Aorta (tissue), 5 donors: Measurements from ENCODE around the gene PRKCE. TPM values are rescaled to one million over a fixed set of nuclear protein-coding genes. Genes with fewer than 3 reads are reported as not detected.

Experiments used
- ATAC-seq: fragments of 200-7000 bp; cut with Tn5 transposase; one replicate; pipeline ENCODE4 v1.9.1; 2022; ENCODE audit warnings: moderate library complexity; ENCODE audit not compliant: low FRiP score
- DNase-seq, 2 donors: peaks; one replicate each; pipeline ENCODE4 v3.0.0-alpha.2; 2020
- H3K27ac ChIP-seq, 2 donors: one replicate each; pipeline ENCODE4 v1.5.1; 2013; ENCODE audit warnings: low read length in 2 of 2, mild to moderate bottlenecking in 2 of 2, moderate library complexity in 2 of 2, control low read depth in 1 of 2, inconsistent platforms in 1 of 2, low read depth in 1 of 2
- H3K27me3 ChIP-seq, 2 donors: one replicate each; pipeline ENCODE4 v1.6.1; 2013; ENCODE audit warnings: control low read depth in 1 of 2, low read length in 1 of 2, mild to moderate bottlenecking in 1 of 2, moderate library complexity in 1 of 2; ENCODE audit not compliant: insufficient read depth in 2 of 2, control insufficient read depth in 1 of 2
- H3K36me3 ChIP-seq, 2 donors: one replicate each; pipeline ENCODE4 v1.6.1; 2013; ENCODE audit warnings: control low read depth in 1 of 2, low read length in 1 of 2, mild to moderate bottlenecking in 1 of 2; ENCODE audit not compliant: insufficient read depth in 2 of 2, control insufficient read depth in 1 of 2
- H3K4me1 ChIP-seq, 2 donors: one replicate each; pipeline ENCODE4 v1.6.1; 2013; ENCODE audit warnings: low read length in 2 of 2, control low read depth in 1 of 2, mild to moderate bottlenecking in 1 of 2, moderate library complexity in 1 of 2; ENCODE audit not compliant: insufficient read depth in 2 of 2, control insufficient read depth in 1 of 2
- H3K4me3 ChIP-seq, 2 donors: one replicate each; pipeline ENCODE4 v1.5.1; 2013; ENCODE audit warnings: low read length in 2 of 2, control low read depth in 1 of 2, mild to moderate bottlenecking in 1 of 2
- H3K9me3 ChIP-seq: one replicate; pipeline ENCODE4 v1.6.1; 2013; ENCODE audit warnings: mild to moderate bottlenecking, low read length; ENCODE audit not compliant: control insufficient read depth
- WGBS, 2 donors: extraction: QIAGEN DNeasy Blood & Tissue Kit; methylation state at CpG; one replicate each; pipeline ENCODE4 v1.1.7; 2013; 5-methylcytosine and 5-hydroxymethylcytosine counted together
- intact Hi-C, 2 donors: fragments of 100-400 bp; cut with DNase I; formaldehyde crosslinking; loops; one replicate each; pipeline versions ENCODE4 v1.14.2 to v1.15.0; 2022
- polyA plus RNA-seq, 2 donors: library from polyadenylated mRNA; stranded (reverse); fragments of 200-250 nt; gene quantifications; one replicate each; pipeline ENCODE4 v1.2.3, GENCODE V29; 2013
- total RNA-seq, 2 donors: library from RNA; stranded (reverse); fragmentation: NEBNext Ultra II Directional; extraction: Animal tissue kit (Norgen Biotek cat#: 25700); gene quantifications; one replicate each; pipeline ENCODE4 v1.2.1, GENCODE V29; 2021
- donor health status: healthy with polysubstance abuse.
- donor health status: Bipolar disorder and iron deficiency.
- donor health status: DM: no; HTN: no; CAD: no.
- donor health status: DM: no; HTN: no; CAD: no.
- donor health status: DM: yes; HTN: yes; CAD: no.

The PRKCE gene
- total and polyA plus RNA-seq, 4 donors: 1.5 to 23.8 (median 11.2) TPM

GRCh38 chr2:45793305-45793962 is 142.0 kb downstream of the PRKCE start:
- H3K4me1 ChIP-seq: no peaks in the 10 kb centered on the region
- intact Hi-C loops: no loop called here
- H3K27me3 ChIP-seq: no peaks in the 10 kb centered on the region
- H3K36me3 ChIP-seq: no peaks in the 10 kb centered on the region
- no peak overlapping the region for H3K27ac ChIP-seq
- 88 to 90% methylated on average over 7 of the region's 7 CpGs for WGBS, 2 donors
- no peak overlapping the region for H3K4me3 ChIP-seq
- no peaks in the 10 kb centered on the region for H3K9me3 ChIP-seq
- DNase-seq (no peak), ATAC-seq (no peak)

GRCh38 chr2:45794134-45794617 is 142.7 kb downstream of the PRKCE start:
- Histone ChIP-seq H3K4me3 (no peak overlapping the region), H3K4me1 (no peaks in the 10 kb centered on the region), H3K27ac (no peak overlapping the region), H3K36me3 (no peaks in the 10 kb centered on the region), H3K9me3 (no peaks in the 10 kb centered on the region), H3K27me3 (no peaks in the 10 kb centered on the region)
- 48 to 49% methylated on average over 15 of the region's 15 CpGs for WGBS, 2 donors
- peak; percentile 23 for ATAC-seq
- no peak for DNase-seq
- intact Hi-C loops: no loop called here

- WGBS, 2 donors: 85 to 88% methylated on average over 4 of the region's 4 CpGs
- H3K36me3 ChIP-seq: no peaks in the 10 kb centered on the region
- no peaks in the 10 kb centered on the region for H3K9me3 ChIP-seq
- no peaks in the 10 kb centered on the region for H3K4me1 ChIP-seq
- DNase-seq: no peak
- no peak overlapping the region for H3K4me3 ChIP-seq
- H3K27me3 ChIP-seq: no peaks in the 10 kb centered on the region
- ATAC-seq: no peak
- intact Hi-C loops: no loop called here
- H3K27ac ChIP-seq: no peak overlapping the region
Observed at GRCh38 chr2:45796500-45796899, 145.0 kb downstream of the PRKCE start.

- Histone ChIP-seq H3K27me3 (no peaks in the 10 kb centered on the region), H3K36me3 (no peaks in the 10 kb centered on the region), H3K9me3 (no peaks in the 10 kb centered on the region), H3K4me1 (no peaks in the 10 kb centered on the region), H3K4me3 (no peak overlapping the region), H3K27ac (no peak overlapping the region)
- ATAC-seq (no peak), DNase-seq (no peak)
- 86 to 87% methylated on average over 13 of the region's 13 CpGs for WGBS, 2 donors
- intact Hi-C loops: no loop called here
Observed at GRCh38 chr2:45797451-45798230, 146.2 kb downstream of the PRKCE start.

- intact Hi-C loops: no loop called here
- DNase-seq (no peak), ATAC-seq (no peak)
- no peak overlapping the region for H3K27ac ChIP-seq
- H3K4me3 ChIP-seq: no peak overlapping the region
- WGBS, 2 donors: 89 to 91% methylated on average over 5 of the region's 5 CpGs
- no peaks in the 10 kb centered on the region for H3K9me3 ChIP-seq
- no peaks in the 10 kb centered on the region for H3K4me1 ChIP-seq
- no peaks in the 10 kb centered on the region for H3K36me3 ChIP-seq
- no peaks in the 10 kb centered on the region for H3K27me3 ChIP-seq
Observed at GRCh38 chr2:45799679-45800381, 148.4 kb downstream of the PRKCE start.

- Histone ChIP-seq H3K4me1 (no peaks in the 10 kb centered on the region), H3K4me3 (no peak overlapping the region), H3K36me3 (no peaks in the 10 kb centered on the region), H3K9me3 (no peaks in the 10 kb centered on the region), H3K27ac (no peak overlapping the region), H3K27me3 (no peaks in the 10 kb centered on the region)
- 94 to 96% methylated on average over 8 of the region's 8 CpGs for WGBS, 2 donors
- DNase-seq (no peak), ATAC-seq (no peak)
- intact Hi-C loops: no loop called here
Observed at GRCh38 chr2:45802499-45803138, 151.1 kb downstream of the PRKCE start.

- intact Hi-C loops: no loop called here
- H3K36me3 ChIP-seq: no peaks in the 10 kb centered on the region
- ATAC-seq (no peak), DNase-seq (no peak)
- no peak overlapping the region for H3K4me3 ChIP-seq
- no peaks in the 10 kb centered on the region for H3K4me1 ChIP-seq
- H3K27me3 ChIP-seq: no peaks in the 10 kb centered on the region
- H3K9me3 ChIP-seq: no peaks in the 10 kb centered on the region
- 93 to 98% methylated on average over 6 of the region's 6 CpGs for WGBS, 2 donors
- H3K27ac ChIP-seq: no peak overlapping the region
Observed at GRCh38 chr2:45804987-45805755, 153.7 kb downstream of the PRKCE start.
